HG02884 (cell line): ENCODE data around the gene KCTD16.

Experiments used
- ATAC-seq: cut with Tn5 transposase; IDR thresholded peaks from one replicate; pipeline ENCODE4 v1.9.1; 2021; ENCODE audit warnings: mild to moderate bottlenecking, moderate library complexity; ENCODE audit not compliant: unreplicated experiment

Gene KCTD16

DNA sequence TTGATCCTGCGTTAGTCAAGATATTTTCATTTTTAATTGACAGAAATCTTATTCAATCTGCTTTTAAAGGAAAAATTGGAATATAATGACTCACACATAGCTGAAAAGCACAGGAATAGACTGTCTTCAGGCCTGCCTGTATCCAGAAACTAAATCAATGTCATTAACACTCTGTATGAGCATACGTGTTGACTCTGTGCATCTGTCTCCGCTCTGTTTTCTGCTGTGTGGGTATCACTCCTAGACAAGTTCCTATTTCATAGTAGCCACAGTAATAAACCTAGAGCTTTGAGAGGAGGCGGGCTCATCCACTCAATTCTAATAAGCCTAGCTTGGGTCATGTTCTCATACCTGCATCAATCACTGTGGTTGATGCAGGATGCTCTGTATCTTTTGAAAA is 267.6 kb downstream of the KCTD16 start:
- no peak for ATAC-seq

DNA sequence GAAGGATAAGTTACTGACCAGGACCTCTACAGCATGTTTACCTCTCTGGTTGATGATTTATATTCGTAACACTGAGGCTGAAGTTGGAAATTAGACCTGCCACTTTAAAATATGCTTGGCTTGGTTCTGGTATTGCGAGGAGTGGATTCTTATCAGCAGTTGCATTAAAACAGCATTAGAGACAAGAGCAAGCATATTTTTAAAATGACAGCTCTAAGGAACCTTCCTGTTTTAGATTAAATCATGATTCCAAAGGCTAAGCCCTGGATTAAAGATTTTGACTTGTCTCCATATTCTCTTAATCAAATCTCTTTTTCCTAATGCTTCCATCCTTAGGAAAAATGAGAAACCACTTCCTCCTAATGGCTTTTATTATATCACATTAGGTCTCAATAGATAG is 277.8 kb downstream of the KCTD16 start:
- no peak for ATAC-seq

DNA sequence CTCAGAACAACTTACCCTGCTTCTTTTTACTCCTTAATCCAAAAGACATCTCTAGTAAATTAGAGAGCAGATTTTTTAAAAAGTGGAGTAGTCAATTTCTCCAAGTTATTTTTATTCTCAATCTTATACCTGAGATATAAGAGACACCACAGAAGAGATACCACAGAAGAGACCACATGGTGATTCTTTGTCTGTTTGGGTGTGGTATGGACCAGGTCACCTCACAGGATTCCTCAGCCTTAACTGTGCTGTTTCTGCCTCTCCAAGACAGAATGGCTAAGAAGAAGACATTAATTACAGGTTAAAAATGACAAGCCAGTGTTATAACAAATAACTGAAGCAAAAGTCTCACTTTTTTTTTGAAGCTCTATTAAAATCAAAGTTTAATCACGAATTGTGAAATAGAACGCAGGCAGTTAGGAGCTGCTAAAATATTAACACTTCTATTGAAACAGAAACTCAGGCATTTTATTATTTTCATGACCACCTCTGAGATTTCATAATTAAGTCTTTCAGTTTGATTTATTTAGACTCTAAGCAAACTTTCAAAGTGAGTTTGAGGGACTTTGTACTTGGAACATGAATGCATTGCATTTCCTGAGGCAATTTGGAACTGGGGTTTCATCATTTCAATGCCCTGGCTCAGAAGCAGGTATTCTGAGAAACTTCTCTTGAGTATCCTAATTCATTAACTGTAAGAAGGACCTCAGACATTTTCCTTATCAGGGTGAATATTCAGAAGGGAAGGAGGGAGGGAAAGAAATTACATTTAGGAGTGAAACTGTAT is 280.7 kb downstream of the KCTD16 start:
- ATAC-seq: no peak

DNA sequence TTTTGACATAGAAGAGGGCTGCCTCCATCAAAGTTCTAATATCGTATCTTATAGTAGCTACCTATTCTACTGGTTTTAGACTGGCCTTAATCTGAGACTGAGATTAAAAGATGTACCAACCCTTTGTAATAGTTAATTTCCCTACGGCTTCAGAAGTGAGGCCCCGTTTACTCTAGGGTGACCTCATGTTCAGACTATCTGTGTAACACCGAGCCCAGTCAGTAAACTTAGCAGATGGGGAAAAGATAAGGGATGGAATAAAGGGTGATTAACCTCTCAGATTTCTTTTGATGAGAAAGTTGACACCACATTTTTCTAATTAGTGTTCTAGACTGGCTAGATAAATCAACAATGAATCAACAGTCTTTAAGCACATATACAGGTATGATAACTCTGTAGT is 283.1 kb downstream of the KCTD16 start:
- ATAC-seq: no peak

DNA sequence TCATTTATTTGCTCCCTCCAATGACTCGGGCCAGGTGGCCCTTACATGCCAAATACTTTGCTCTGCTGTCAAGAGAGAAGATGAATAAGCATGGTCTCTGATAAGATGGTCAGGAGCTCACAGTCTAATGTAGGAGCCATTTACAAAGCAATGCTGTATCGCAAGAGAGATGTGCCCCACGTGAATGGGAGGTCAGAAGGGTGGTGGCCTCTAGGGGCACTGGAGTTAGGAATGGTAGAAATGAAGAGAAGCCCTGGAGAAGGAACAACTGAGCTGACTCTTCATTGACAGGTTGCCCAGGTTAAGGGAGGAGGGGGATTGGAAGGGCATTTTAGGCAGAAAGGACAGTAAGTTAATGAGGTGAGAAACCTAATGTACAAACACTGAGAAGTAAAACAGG is 286.5 kb downstream of the KCTD16 start:
- no peak for ATAC-seq

DNA sequence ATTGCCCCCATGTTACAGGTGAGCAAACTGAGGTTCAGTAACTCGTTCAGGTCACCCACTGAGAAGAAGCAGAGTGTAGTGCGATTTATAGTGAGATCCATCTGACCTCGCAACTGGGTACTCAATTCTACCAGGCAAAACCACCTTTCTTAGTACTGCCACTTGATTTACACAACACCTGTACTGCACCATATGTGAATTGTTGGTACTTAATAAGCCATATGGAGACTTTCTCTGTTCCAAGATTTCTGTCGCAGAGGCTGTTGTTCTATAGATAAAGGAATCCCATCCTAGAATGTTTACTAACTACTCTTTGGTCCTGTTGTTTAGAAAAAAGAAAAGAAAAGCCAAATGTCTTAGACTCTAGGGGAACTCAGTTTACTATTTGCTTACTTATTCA is 287.5 kb downstream of the KCTD16 start:
- ATAC-seq: no peak

DNA sequence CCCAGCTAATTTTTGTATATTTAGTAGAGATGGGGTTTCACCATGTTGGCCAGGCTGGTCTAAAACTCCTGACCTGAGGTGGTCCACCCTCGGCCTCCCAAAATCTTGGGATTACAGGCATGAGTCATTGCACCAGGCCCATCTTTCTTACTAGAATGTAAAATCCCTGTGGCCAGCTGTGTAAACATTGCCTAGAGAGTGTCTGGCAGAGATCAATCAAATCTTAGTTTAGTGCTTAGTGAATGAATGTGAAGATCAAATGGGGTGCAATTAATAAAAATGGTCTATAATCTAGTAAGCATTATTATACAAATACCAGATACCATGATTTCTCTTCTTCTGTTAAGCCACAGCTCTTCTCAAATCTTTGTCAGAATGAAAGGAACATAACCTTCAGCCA is 289.9 kb downstream of the KCTD16 start:
- ATAC-seq: no peak

DNA sequence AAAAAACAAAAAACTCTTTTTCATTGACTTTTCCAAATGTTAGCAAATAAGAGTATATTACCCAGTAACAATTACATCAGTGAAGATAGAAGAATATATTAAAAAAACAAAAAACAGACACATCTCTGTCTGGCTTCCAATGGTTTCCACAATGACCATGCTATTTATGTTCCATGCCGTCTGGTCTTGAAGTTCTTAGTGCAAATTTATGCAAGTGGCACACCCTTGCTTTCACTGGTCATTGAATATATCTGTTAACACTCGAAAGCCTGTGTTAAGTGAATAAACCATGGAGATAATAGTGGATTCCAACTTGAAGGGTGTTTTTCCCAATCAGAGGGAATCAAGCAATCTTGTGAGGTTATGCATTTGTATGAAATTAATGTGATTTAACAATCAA is 291.9 kb downstream of the KCTD16 start:
- ATAC-seq: no peak

DNA sequence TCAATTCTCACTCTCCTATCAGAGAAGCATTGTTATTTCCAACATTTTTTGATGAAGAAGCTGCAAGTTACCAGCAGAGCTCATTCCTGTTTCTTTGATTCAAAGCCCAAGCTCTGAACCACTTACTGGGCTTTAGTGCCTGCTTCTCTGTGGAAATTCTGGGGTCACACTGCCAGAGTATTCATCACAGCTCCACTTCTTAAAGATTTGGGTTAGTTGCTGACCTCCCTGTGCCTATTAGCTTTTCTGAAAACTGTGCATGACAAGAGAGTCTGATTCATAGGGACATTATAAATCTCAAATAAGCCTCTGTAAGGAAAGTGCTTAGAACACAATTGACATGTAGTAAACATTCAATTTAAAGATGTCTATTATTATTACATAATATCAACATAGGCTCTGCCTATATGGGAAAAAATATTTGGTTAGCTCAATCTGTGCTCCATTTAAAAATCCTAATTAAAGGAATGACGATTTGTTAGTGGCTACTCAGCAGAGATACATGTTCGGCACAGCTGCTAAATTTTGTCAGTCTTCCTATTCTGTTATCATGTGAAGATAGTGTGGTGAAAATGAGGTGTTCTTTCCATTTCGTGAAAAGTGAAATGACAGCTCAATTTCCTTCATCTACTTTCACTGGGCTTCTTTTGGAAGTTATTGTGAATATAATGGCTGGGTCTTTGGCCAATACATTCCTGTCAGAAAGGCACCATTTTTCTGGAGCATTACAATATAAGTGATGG is 293.0 kb downstream of the KCTD16 start:
- no peak for ATAC-seq

DNA sequence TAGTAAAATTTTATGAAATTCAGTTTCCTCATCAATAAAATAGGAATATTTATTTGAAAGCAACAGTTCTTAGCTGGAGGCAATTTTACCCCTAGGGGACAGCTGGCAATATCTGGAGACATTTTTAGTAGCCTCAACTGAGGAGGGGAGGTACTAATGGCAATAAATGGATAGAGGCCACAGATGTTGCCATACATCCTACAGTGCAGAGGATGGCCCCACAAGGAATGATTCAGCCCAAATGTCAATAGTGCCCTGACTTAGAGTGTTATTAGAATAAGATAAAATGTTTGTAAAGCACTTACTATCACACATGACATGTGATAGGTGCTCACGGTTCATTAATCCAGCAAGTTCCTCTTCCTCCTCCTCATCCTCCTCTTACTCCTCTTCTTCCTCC is 293.6 kb downstream of the KCTD16 start:
- ATAC-seq: no peak

DNA sequence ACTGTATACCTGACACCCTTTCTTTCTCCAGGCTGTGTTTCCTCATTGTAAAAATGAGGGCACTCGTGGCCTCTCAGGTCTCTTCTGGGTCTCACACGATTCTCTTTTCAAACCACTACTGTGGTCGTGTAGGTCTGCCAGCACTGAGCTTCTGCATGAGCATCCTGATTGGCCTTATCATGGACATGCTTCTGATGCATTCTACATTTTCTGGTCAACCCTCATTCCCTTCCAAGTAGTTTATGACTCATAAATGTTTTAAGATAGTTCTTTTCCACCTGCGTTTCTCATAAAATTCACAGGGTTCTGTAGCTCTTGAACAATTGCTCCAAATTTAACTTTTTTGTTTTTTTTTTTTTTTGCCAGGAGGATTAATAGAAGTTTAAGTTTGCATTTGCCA is 294.8 kb downstream of the KCTD16 start:
- ATAC-seq: no peak

DNA sequence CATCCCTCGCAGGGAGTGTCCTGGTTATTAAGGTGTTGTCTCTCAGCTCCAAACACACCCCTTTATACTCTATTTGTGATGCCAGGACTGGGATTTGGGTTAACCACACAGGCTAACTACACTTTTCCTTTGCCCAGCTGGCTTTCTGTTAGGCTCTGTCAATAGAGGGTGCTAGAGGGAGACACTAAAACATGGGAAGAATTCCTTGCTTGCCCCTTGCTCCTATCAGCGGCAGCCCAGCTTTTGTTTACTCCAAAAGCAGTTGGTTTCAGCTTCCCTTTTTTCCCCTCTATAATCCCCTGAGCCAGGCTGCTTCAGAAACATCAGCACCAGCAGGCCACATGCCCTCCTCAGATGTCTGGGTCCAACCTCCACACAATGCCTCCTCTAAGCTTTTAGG is 297.1 kb downstream of the KCTD16 start:
- no peak for ATAC-seq

DNA sequence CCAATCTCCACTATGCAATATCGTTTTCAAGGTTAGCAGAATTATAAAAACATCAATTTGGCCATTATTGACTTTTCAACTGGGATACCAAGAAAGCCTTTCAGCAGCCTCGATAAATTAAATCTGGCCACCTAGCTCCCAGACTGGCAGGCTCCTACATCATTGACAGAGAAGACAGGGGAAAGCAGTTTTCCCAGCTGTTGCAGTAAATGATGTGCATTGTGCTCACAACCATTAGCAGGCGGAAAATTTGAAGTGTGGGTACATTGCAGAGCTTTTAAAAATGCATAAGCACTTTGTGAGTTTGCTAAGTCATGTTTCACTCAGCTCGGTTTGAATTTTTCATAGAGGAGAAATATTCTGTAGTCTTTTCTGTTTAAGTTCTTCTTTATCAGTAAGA is 297.9 kb downstream of the KCTD16 start:
- ATAC-seq: no peak

DNA sequence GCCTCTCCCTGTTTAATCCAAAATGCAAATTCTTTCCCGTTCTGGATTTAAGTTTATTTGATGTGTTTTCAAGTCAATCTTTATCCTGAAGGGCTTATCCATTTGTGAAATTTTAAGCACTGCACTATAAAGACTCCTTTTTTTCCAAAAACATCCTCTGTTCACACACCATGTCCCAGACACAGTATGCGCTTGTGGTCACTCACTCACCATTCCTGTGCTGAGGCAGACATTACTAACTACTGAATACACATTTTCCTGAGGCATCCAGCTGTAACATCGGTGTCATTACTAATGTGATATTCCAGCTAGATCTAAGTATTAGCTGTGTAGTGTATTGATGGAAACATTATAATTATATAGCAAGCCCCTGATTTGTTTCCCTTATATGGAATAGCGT is 298.4 kb downstream of the KCTD16 start:
- ATAC-seq: no peak

DNA sequence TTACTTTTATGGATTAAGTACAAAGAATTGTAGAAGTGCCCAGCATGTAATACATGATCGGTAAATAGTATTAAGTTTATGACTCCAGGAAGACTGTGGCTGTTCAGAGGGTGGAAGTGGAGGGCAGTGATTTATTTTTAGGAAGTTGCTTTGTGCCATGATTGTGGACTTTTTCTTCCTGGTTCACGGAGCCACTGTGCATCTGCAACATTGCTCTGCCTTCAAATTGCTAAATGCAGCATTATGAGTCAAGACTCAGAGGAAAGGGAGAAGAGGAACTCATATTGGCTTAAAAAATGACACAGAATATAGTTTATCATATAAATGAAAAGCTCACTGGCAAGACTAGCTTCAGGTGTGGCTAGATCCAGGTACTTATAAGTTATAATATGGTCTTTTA is 301.5 kb downstream of the KCTD16 start:
- ATAC-seq: no peak

DNA sequence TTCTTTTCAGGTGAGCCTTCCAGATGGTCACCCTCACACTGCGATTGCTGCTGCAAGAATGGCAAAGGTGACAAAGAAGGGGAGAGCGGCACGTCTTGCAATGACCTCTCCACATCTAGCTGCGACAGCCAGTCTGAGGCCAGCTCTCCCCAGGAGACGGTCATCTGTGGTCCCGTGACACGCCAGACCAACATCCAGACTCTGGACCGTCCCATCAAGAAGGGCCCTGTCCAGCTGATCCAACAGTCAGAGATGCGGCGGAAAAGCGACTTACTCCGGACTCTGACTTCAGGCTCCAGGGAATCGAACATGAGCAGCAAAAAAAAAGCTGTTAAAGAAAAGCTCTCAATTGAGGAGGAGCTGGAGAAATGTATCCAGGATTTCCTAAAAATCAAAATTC is 303.0 kb downstream of the KCTD16 start:
- ATAC-seq: no peak

DNA sequence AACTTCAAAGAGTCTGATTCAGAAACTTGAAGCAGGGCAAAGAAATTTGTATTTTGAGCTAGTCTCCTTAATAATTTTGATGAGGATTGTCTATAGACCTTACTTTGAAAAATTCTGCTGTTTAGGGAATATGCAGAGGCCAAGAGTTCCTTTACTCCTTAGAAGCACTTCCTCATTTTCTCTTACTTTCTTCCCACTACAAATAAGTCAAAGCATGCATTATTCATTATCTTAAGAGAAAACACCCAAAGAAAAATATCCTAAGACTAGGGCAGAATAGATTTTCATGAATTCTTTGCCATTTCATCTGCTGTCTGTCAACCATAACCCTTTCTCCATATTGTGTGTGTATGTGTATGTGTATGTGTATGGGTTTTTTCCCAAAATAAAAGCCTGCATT is 307.9 kb downstream of the KCTD16 start:
- ATAC-seq: no peak

DNA sequence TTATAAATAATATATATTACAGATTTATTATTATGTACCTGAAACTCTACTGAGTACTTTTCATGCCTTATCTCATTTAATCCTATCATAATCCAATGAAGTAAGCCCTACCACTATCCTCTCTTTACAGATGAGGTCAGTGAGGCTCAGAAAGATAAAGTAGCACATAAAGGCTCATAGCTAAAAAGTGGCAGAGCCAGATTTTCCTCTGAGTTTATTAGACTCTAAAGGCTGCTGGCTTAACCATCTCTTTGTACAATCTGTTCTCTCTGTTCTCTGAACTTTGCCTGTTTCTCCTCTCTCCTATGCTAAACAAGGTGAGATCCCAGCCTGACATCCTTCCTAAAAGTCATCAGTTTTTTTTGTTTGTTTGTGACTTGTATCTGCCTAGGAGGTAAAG is 311.2 kb downstream of the KCTD16 start:
- no peak for ATAC-seq

DNA sequence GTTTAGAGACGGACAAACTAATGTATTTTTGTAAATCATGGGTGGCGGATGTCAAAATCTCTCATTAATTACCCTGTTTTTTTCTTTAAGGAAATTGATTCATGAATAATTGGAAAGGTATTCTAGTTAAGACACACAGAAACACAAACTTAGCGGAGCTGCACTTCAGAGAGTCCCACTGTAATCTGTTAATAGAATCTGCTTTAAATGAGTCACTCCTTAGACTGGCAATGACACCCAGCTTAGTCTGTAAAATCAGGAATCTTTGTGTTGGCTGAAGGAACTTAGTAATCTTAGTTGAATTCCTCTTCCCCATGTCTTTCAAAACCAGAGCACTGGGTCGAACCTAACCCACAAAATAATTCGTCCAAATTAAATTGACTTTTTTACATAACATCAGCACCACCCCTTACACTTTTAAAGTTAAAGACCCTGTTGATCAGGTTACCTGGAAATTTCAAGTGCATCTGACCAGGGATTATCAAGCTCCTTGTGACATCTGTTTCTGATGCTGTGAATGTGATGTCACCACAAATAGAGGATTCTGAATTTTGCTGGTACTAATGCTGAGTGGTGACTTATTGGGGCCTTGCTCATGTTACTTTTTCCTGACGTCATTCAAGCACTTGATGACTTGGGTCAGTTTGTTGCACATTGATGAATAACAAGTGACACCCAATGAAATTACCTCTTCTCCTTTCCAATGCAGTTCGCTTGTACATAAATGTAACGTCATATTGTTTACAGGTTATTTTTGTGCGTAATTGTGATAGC is 313.6 kb downstream of the KCTD16 start:
- ATAC-seq: no peak

DNA sequence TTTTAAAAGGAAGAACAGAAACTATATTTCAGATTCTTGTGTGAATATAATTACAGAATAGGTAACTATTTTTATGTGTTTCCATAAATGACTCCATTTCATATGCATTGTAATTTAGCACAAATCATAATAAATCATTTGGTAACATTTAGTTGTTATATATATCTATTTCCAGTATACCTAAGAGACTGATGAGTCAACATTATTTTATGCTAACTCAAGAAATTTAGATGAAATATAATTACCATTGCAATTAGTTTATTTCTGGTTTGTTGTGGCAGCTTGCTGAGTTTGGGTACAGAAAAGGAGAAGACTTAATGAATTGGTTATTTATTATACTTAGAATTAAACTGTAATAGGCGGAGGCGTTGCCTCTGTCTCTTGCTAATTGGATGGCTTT is 314.9 kb downstream of the KCTD16 start:
- ATAC-seq: no peak

DNA sequence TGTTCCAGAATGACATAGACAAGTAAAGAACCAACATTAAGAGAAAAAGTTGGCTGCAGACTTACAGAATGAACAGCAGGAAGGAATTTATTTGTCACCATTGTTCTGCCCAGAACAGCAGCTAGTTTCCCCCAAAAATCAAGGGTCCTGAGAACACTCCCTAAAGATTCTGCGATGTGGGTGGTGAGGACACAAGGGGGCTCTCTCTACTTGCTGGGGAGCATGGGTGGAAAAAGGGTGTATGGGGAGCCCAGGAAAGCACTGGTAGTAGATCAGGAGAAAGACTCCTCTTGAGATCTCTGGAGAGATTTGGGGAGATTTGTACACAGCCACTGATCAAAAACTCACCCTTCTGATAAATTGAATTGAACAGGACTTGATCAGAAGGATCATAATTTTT is 316.5 kb downstream of the KCTD16 start:
- no peak for ATAC-seq

DNA sequence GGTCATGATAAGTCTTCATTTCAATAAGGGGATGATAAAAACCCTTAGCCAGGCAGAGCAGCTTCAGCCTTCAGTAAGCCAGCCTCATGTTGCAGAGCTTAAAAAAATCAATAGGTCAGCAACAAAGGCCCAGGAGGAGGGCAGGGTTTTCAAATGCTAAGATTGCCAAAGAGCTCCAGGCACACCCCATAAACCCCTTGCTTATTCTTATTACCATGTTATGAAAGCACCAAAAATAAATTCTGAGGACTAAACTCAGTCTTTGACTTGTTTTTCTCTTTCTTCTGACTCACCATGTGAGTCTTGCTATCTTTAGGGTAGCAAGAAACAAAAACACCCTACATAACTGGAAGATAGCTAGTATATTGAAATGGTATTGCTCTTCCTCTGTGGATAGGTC is 317.1 kb downstream of the KCTD16 start:
- no peak for ATAC-seq
